OCI-LY7 (cell line): ENCODE results near the gene AKAP10. TPM values are rescaled to one million over a fixed set of nuclear protein-coding genes. Genes with fewer than 3 reads are reported as not detected.
"Not testable (repeated sequence)": the region's sequence is repeated elsewhere in the genome, so short reads cannot be mapped to it uniquely, and the experiment has no call there.

Experiments used
- BruUV-seq: library from RNA; stranded (reverse); fragments of 400-500 nt; replicated peaks from 2 replicates; lab custom pipeline; 2021; lab: Mats Ljungman, UMichigan
- CTCF ChIA-PET: fragments of 300-600 bp; sonication (Branson Sonifier 250); formaldehyde crosslinking; loops from one replicate; lab custom pipeline; 2022; ENCODE audit warnings: antibody characterized with exemption; ENCODE audit not compliant: unreplicated experiment; lab: Charles Lee
- POLR2A ChIA-PET: fragments of 300-600 bp; sonication (Branson Sonifier 250); formaldehyde crosslinking; loops from one replicate; lab custom pipeline; 2022; ENCODE audit warnings: antibody characterized with exemption; lab: Charles Lee
- DNase-seq: peaks from one replicate; pipeline ENCODE4 v3.0.0-alpha.2; 2015; ENCODE audit warnings: low spot score
- H2AFZ ChIP-seq: fragments of 200-600 bp; sonication (generic), shearing (Covaris generic); 2 replicates; pipeline ENCODE4 v1.6.1; 2014; ENCODE audit warnings: mild to moderate bottlenecking, antibody characterized with exemption, low read length, moderate library complexity
- H3K27ac ChIP-seq: fragments of 200-600 bp; sonication (generic); 2 replicates; pipeline ENCODE4 v1.5.1; 2014; ENCODE audit warnings: mixed run types, low read depth, mild to moderate bottlenecking, moderate library complexity, low read length, inconsistent platforms; ENCODE audit not compliant: poor library complexity, severe bottlenecking
- H3K36me3 ChIP-seq: fragments of 200-600 bp; sonication (generic); 2 replicates; pipeline ENCODE4 v1.6.1; 2014; ENCODE audit warnings: mild to moderate bottlenecking, antibody characterized with exemption, low read length, moderate library complexity, mixed read lengths; ENCODE audit not compliant: insufficient read depth
- H3K4me1 ChIP-seq: fragments of 200-600 bp; sonication (generic); 2 replicates; pipeline ENCODE4 v1.5.1; 2014; ENCODE audit warnings: mild to moderate bottlenecking, low read length; ENCODE audit not compliant: insufficient read depth, poor library complexity, severe bottlenecking
- H3K4me2 ChIP-seq: fragments of 200-600 bp; sonication (generic); 2 replicates; pipeline ENCODE4 v1.6.1; 2014; ENCODE audit warnings: mild to moderate bottlenecking, low read length
- H3K4me3 ChIP-seq: fragments of 200-600 bp; sonication (generic); 2 replicates; pipeline ENCODE4 v1.5.1; 2014; ENCODE audit warnings: mild to moderate bottlenecking, low read depth, low read length; ENCODE audit not compliant: poor library complexity, severe bottlenecking
- H3K79me2 ChIP-seq: fragments of 200-600 bp; sonication (generic); 2 replicates; pipeline ENCODE4 v1.6.1; 2016; ENCODE audit warnings: low read depth, mild to moderate bottlenecking, low read length, moderate library complexity, mixed read lengths; ENCODE audit not compliant: insufficient read depth
- H3K9me2 ChIP-seq: fragments of 200-600 bp; sonication (generic); 2 replicates; pipeline ENCODE4 v1.6.1; 2016; ENCODE audit warnings: mild to moderate bottlenecking, low read length, mixed read lengths; ENCODE audit not compliant: insufficient read depth
- H3K9me3 ChIP-seq: fragments of 200-600 bp; sonication (generic); 2 replicates; pipeline ENCODE4 v1.6.1; 2014; ENCODE audit warnings: mild to moderate bottlenecking, mixed run types, low read length, mixed read lengths
- H4K20me1 ChIP-seq: fragments of 200-600 bp; sonication (generic); 2 replicates; pipeline ENCODE4 v1.6.1; 2014; ENCODE audit warnings: mild to moderate bottlenecking, antibody characterized with exemption, low read length, moderate library complexity, mixed read lengths; ENCODE audit not compliant: insufficient read depth
- EZH2phosphoT487 ChIP-seq: fragments of 200-600 bp; sonication (generic); IDR thresholded peaks from 2 replicates; pipeline ENCODE4 v1.6.1; 2018; ENCODE audit warnings: low read depth, borderline replicate concordance, mild to moderate bottlenecking, mixed run types, antibody characterized with exemption, low read length, moderate library complexity, mixed read lengths
- intact Hi-C: fragments of 100-400 bp; cut with micrococcal nuclease; formaldehyde crosslinking; loops from one replicate; pipeline ENCODE4 v1.10.0; 2022; ENCODE audit not compliant: unreplicated experiment
- total RNA-seq, 2 experiments: library from RNA; depleted of rRNA in 1 of 2; stranded (reverse); fragments of >200 nt in 1 of 2; shearing (Covaris generic) in 1 of 2; gene quantifications; 2 replicates each; pipeline ENCODE4 v1.2.3, GENCODE V29; 2014 to 2022
- TF ChIP-seq, protein P1 (sequence below): fragments of 200-600 bp; sonication (generic); conservative IDR thresholded peaks from 2 replicates; pipeline ENCODE4 v1.5.1; 2014; ENCODE audit warnings: mild to moderate bottlenecking, antibody characterized with exemption, low read length, moderate library complexity, mixed read lengths

AKAP10 gene
- total RNA-seq, 2 experiments from 2014 or later: 20.5 to 35.7 TPM

GRCh38 chr17:19896679-19897078 is 80.9 kb downstream of the AKAP10 start:
- no peak for DNase-seq
- Histone ChIP-seq H2AFZ (no peak overlapping the region), H3K4me2 (no peak overlapping the region), H3K9me2 (no peaks in the 10 kb centered on the region), H3K9me3 (no peaks in the 10 kb centered on the region), H3K27ac (no peak overlapping the region), H3K4me1 (no peaks in the 10 kb centered on the region), H3K79me2 (no peaks in the 10 kb centered on the region), H3K36me3 (peaks cover 14% of the 10 kb centered on the region; the same call in 1 of the 2 replicates), H4K20me1 (no peaks in the 10 kb centered on the region), H3K4me3 (no peak overlapping the region)
- TF ChIP-seq, protein P1, sequence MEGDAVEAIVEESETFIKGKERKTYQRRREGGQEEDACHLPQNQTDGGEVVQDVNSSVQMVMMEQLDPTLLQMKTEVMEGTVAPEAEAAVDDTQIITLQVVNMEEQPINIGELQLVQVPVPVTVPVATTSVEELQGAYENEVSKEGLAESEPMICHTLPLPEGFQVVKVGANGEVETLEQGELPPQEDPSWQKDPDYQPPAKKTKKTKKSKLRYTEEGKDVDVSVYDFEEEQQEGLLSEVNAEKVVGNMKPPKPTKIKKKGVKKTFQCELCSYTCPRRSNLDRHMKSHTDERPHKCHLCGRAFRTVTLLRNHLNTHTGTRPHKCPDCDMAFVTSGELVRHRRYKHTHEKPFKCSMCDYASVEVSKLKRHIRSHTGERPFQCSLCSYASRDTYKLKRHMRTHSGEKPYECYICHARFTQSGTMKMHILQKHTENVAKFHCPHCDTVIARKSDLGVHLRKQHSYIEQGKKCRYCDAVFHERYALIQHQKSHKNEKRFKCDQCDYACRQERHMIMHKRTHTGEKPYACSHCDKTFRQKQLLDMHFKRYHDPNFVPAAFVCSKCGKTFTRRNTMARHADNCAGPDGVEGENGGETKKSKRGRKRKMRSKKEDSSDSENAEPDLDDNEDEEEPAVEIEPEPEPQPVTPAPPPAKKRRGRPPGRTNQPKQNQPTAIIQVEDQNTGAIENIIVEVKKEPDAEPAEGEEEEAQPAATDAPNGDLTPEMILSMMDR: no peak
- no peak for TF ChIP-seq EZH2phosphoT487
- ChIA-PET POLR2A (no interaction called here), CTCF (no interaction called here)
- TSS peak; percentile 46 for BruUV-seq
- intact Hi-C loops: no loop called here

- BruUV-seq, H3K79me2 ChIP-seq, DNase-seq, H3K4me3 ChIP-seq, H4K20me1 ChIP-seq, H3K4me1 ChIP-seq, H3K36me3 ChIP-seq, CTCF ChIA-PET, POLR2A ChIA-PET, H3K9me3 ChIP-seq, H2AFZ ChIP-seq, H3K27ac ChIP-seq, H3K9me2 ChIP-seq, intact Hi-C loops, H3K4me2 ChIP-seq: not testable (repeated sequence)
Observed at GRCh38 chr17:19890554-19890953, 87.1 kb downstream of the AKAP10 start.

GRCh38 chr17:19890001-19890400 is 87.6 kb downstream of the AKAP10 start:
- H3K4me3 ChIP-seq, BruUV-seq, H3K27ac ChIP-seq, POLR2A ChIA-PET, H3K9me2 ChIP-seq, H3K9me3 ChIP-seq, H3K36me3 ChIP-seq, DNase-seq, H4K20me1 ChIP-seq, intact Hi-C loops, H2AFZ ChIP-seq, CTCF ChIA-PET, H3K79me2 ChIP-seq, H3K4me1 ChIP-seq, H3K4me2 ChIP-seq: not testable (repeated sequence)

GRCh38 chr17:19886116-19886515 is 91.5 kb downstream of the AKAP10 start:
- no peak overlapping the region for H3K27ac ChIP-seq
- ChIA-PET CTCF (no interaction called here), POLR2A (interaction anchor here (0.7 kb wide), 1 partner anchor 1390 kb away, joined by 5 read pairs; no protein-coding TSS in a partner anchor)
- no peaks in the 10 kb centered on the region for H3K9me3 ChIP-seq
- H3K9me2 ChIP-seq: no peaks in the 10 kb centered on the region
- no peaks in the 10 kb centered on the region for H3K79me2 ChIP-seq
- no peak overlapping the region for H3K4me3 ChIP-seq
- no peak for DNase-seq
- TF ChIP-seq, protein P1: no peak
- no peak for TF ChIP-seq EZH2phosphoT487
- H3K36me3 ChIP-seq: no peaks in the 10 kb centered on the region
- no peaks in the 10 kb centered on the region for H4K20me1 ChIP-seq
- no TSS peak for BruUV-seq
- no peak overlapping the region for H2AFZ ChIP-seq
- no peak overlapping the region for H3K4me2 ChIP-seq
- intact Hi-C loops: no loop called here
- H3K4me1 ChIP-seq: no peaks in the 10 kb centered on the region
